SU-DHL-6 (cell line): Measurements from ENCODE around the gene WASF1.

Experiments
- H2AFZ ChIP-seq: fragments of 200-600 bp; sonication (generic); 2 replicates; pipeline ENCODE4 v1.6.1; 2014; ENCODE audit warnings: low read depth, mild to moderate bottlenecking, moderate library complexity, mixed read lengths, antibody characterized with exemption, low read length; ENCODE audit not compliant: severe bottlenecking
- H3F3A ChIP-seq: fragments of 200-600 bp; shearing (Covaris generic); 2 replicates; pipeline ENCODE4 v1.6.0; 2016; ENCODE audit warnings: antibody characterized with exemption, mild to moderate bottlenecking; ENCODE audit not compliant: insufficient read depth
- H3K27ac ChIP-seq: fragments of 200-600 bp; sonication (generic); 2 replicates; pipeline ENCODE4 v1.5.1; 2016; ENCODE audit warnings: low read depth, mild to moderate bottlenecking, low read length, moderate library complexity, mixed read lengths
- H3K27me3 ChIP-seq: fragments of 200-600 bp; sonication (generic), shearing (Covaris generic); 2 replicates; pipeline ENCODE4 v1.6.0; 2014; ENCODE audit warnings: mild to moderate bottlenecking, low read length
- H3K36me3 ChIP-seq: fragments of 200-600 bp; sonication (generic); 2 replicates; pipeline ENCODE4 v1.6.1; 2014; ENCODE audit warnings: mild to moderate bottlenecking, low read length, mixed read lengths
- H3K4me2 ChIP-seq: fragments of 300-600, 200-600 bp; shearing (Covaris generic), sonication (generic); 2 replicates; pipeline ENCODE4 v1.6.0; 2014; ENCODE audit warnings: low read length, low read depth, mild to moderate bottlenecking; ENCODE audit not compliant: poor library complexity, severe bottlenecking
- H3K4me3 ChIP-seq: fragments of 200-600 bp; sonication (generic); 2 replicates; pipeline ENCODE4 v1.5.1; 2014; ENCODE audit warnings: antibody characterized with exemption, low read length, mild to moderate bottlenecking, mixed read lengths; ENCODE audit not compliant: insufficient read depth, poor library complexity, severe bottlenecking
- H3K79me2 ChIP-seq: fragments of 200-600 bp; sonication (generic); 2 replicates; pipeline ENCODE4 v1.6.1; 2014; ENCODE audit warnings: mild to moderate bottlenecking, low read length, moderate library complexity; ENCODE audit not compliant: insufficient read depth
- H3K9ac ChIP-seq: fragments of 200-600 bp; sonication (generic); 2 replicates; pipeline ENCODE4 v1.7.0; 2014; ENCODE audit warnings: mild to moderate bottlenecking, low read length
- H3K9me2 ChIP-seq: fragments of 200-600 bp; sonication (generic); replicated peaks from 2 replicates; pipeline ENCODE4 v1.6.1; 2014; ENCODE audit warnings: low read length; ENCODE audit not compliant: insufficient read depth
- H3K9me3 ChIP-seq: fragments of 200-600 bp; sonication (generic); 2 replicates; pipeline ENCODE4 v1.6.1; 2014; ENCODE audit warnings: low read length, mixed read lengths; ENCODE audit not compliant: insufficient read depth
- H4K20me1 ChIP-seq: fragments of 200-600 bp; sonication (generic); 2 replicates; pipeline ENCODE4 v1.6.1; 2014; ENCODE audit warnings: low read depth, mild to moderate bottlenecking, antibody characterized with exemption, low read length, moderate library complexity, mixed read lengths
- CTCF ChIP-seq: fragments of 200-600 bp; sonication (generic); IDR thresholded peaks from one replicate; pipeline ENCODE4 v1.5.1; 2017; ENCODE audit warnings: antibody characterized with exemption, mild to moderate bottlenecking, low read length, moderate library complexity; ENCODE audit not compliant: insufficient read depth, poor library complexity, severe bottlenecking
- EZH2phosphoT487 ChIP-seq: fragments of 200-600 bp; sonication (generic), shearing (Covaris generic); conservative IDR thresholded peaks from 2 replicates; pipeline ENCODE4 v1.6.1; 2018; ENCODE audit warnings: mild to moderate bottlenecking, antibody characterized with exemption, low read length, moderate library complexity, mixed read lengths

The WASF1 gene

GRCh38 chr6:110191477-110191876 is 12.0 kb upstream of the WASF1 start:
- no peak for TF ChIP-seq EZH2phosphoT487
- TF ChIP-seq CTCF: no peak
- Histone ChIP-seq H3K36me3 (peaks cover 14% of the 10 kb centered on the region; the same call in 1 of the 2 replicates), H3K79me2 (peaks cover 91% of the 10 kb centered on the region), H3K9me2 (no peaks in the 10 kb centered on the region), H3K27me3 (no peaks in the 10 kb centered on the region), H4K20me1 (peaks cover 22% of the 10 kb centered on the region), H3K9ac (no peak overlapping the region), H3K4me3 (no peak overlapping the region), H3K9me3 (no peaks in the 10 kb centered on the region), H3K27ac (no peak overlapping the region), H3K4me2 (no peak overlapping the region), H3F3A (no peaks in the 10 kb centered on the region; the same call in 1 of the 2 replicates), H2AFZ (no peak overlapping the region)

- no peaks in the 10 kb centered on the region for H3K9me3 ChIP-seq
- peaks cover 17% of the 10 kb centered on the region for H4K20me1 ChIP-seq
These were observed 11.3 kb upstream of the WASF1 start for GRCh38 chr6:110190726-110191125.

GRCh38 chr6:110188791-110189190 is 9.3 kb upstream of the WASF1 start:
- Histone ChIP-seq H4K20me1 (peaks cover 21% of the 10 kb centered on the region), H3K4me3 (no peak overlapping the region)

More at GRCh38 chr6:110190726-110191125, 11.3 kb upstream of the WASF1 start:
- Histone ChIP-seq H3K9ac (no peak overlapping the region), H3K36me3 (peaks cover 14% of the 10 kb centered on the region; the same call in 1 of the 2 replicates), H3K27me3 (no peaks in the 10 kb centered on the region), H2AFZ (no peak overlapping the region), H3K27ac (no peak overlapping the region), H3K79me2 (peaks cover 92% of the 10 kb centered on the region), H3K4me2 (no peak overlapping the region), H3K4me3 (no peak overlapping the region), H3F3A (no peaks in the 10 kb centered on the region; the same call in 1 of the 2 replicates), H3K9me2 (no peaks in the 10 kb centered on the region)
- TF ChIP-seq EZH2phosphoT487: no peak
- no peak for TF ChIP-seq CTCF

More at GRCh38 chr6:110188791-110189190, 9.3 kb upstream of the WASF1 start:
- no peak overlapping the region for H3K27ac ChIP-seq
- peaks cover 90% of the 10 kb centered on the region for H3K79me2 ChIP-seq
- H3K9me3 ChIP-seq: no peaks in the 10 kb centered on the region
- TF ChIP-seq CTCF (no peak), EZH2phosphoT487 (no peak)
- H3K36me3 ChIP-seq: peaks cover 6% of the 10 kb centered on the region; the same call in 1 of the 2 replicates
- H3F3A ChIP-seq: no peaks in the 10 kb centered on the region; the same call in 1 of the 2 replicates
- no peak overlapping the region for H3K9ac ChIP-seq
- H3K9me2 ChIP-seq: no peaks in the 10 kb centered on the region
- no peaks in the 10 kb centered on the region for H3K27me3 ChIP-seq
- H2AFZ ChIP-seq: no peak overlapping the region
- H3K4me2 ChIP-seq: no peak overlapping the region
